ENCODE results near the gene MIF.
"Not testable (repeated sequence)": the region's sequence is repeated elsewhere in the genome, so short reads cannot be mapped to it uniquely, and the experiment has no call there.

Gene MIF

GRCh38 chr22:23903328-23903971 lies 9.3 kb downstream of the MIF start:
- no peak for DNase-seq (ENCODE audit: low spot score)

- no peak for DNase-seq (ENCODE audit: low spot score)
Measured at GRCh38 chr22:23904573-23905254, 10.5 kb downstream of the MIF start.

GRCh38 chr22:23906641-23907040 lies 12.5 kb downstream of the MIF start:
- no peak for DNase-seq (ENCODE audit: low spot score)

GRCh38 chr22:23907423-23907822 lies 13.2 kb downstream of the MIF start:
- DNase-seq (ENCODE audit: low spot score): not testable (repeated sequence)

GRCh38 chr22:23908587-23909205 lies 14.5 kb downstream of the MIF start:
- no peak for DNase-seq (ENCODE audit: low spot score)

GRCh38 chr22:23909296-23909898 lies 15.2 kb downstream of the MIF start:
- DNase-seq (ENCODE audit: low spot score): no peak

GRCh38 chr22:23910496-23911190 lies 16.5 kb downstream of the MIF start:
- no peak for DNase-seq (ENCODE audit: low spot score)

GRCh38 chr22:23911318-23911980 lies 17.3 kb downstream of the MIF start:
- DNase-seq (ENCODE audit: low spot score): no peak

- no peak for DNase-seq (ENCODE audit: low spot score)
Measured at GRCh38 chr22:23912293-23912903, 18.2 kb downstream of the MIF start.

GRCh38 chr22:23913306-23913660 lies 19.1 kb downstream of the MIF start:
- no peak for DNase-seq (ENCODE audit: low spot score)

- peak; percentile 98 for DNase-seq (ENCODE audit: low spot score)
Measured at GRCh38 chr22:23913661-23914353, 19.6 kb downstream of the MIF start.

GRCh38 chr22:23915290-23915689 lies 21.1 kb downstream of the MIF start:
- DNase-seq (ENCODE audit: low spot score): no peak

- not testable (repeated sequence) for DNase-seq (ENCODE audit: low spot score)
Measured at GRCh38 chr22:23920267-23920611, 26.1 kb downstream of the MIF start.

- not testable (repeated sequence) for DNase-seq (ENCODE audit: low spot score)
Measured at GRCh38 chr22:23921586-23922201, 27.5 kb downstream of the MIF start.

GRCh38 chr22:23922921-23923320 lies 28.7 kb downstream of the MIF start:
- DNase-seq (ENCODE audit: low spot score): no peak

- no peak for DNase-seq (ENCODE audit: low spot score)
Measured at GRCh38 chr22:23925020-23925606, 30.9 kb downstream of the MIF start.

GRCh38 chr22:23926561-23926960 lies 32.4 kb downstream of the MIF start:
- DNase-seq (ENCODE audit: low spot score): no peak

- no peak for DNase-seq (ENCODE audit: low spot score)
Measured at GRCh38 chr22:23938328-23939016, 44.3 kb downstream of the MIF start.

- DNase-seq (ENCODE audit: low spot score): no peak
Measured at GRCh38 chr22:23939017-23939357, 44.8 kb downstream of the MIF start.

GRCh38 chr22:23940166-23940565 lies 46.0 kb downstream of the MIF start:
- DNase-seq (ENCODE audit: low spot score): not testable (repeated sequence)

Data from kidney capillary endothelial cell (primary cell).